K562 (cell line): ENCODE data around the gene MAPK8IP1. TPM values are rescaled to one million over a fixed set of nuclear protein-coding genes. Genes with fewer than 3 reads are reported as not detected.
A peak's percentile ranks its signal among the peaks of the same experiment; 100 is the strongest.

Source experiments
- ATF7 ChIP-seq: fragments of 450-650 bp; IDR thresholded peaks from 2 replicates; pipeline ENCODE4 v1.7.1; 2014; ENCODE audit warnings: mild to moderate bottlenecking, moderate library complexity
- FOXP1 ChIP-seq: sonication (generic); formaldehyde crosslinking; IDR thresholded peaks from 2 replicates; pipeline ENCODE4 v1.8.0; 2022; ENCODE audit warnings: mild to moderate bottlenecking, missing genetic modification reagents
- HMG20A ChIP-seq: fragments of 450-650 bp; formaldehyde crosslinking; conservative IDR thresholded peaks from 2 replicates; pipeline ENCODE4 v1.4.0; 2020; ENCODE audit warnings: mild to moderate bottlenecking, mixed read lengths
- MEIS2 ChIP-seq: fragments of 450-650 bp; IDR thresholded peaks from 2 replicates; pipeline ENCODE4 v1.6.1; 2014; ENCODE audit warnings: mild to moderate bottlenecking; ENCODE audit not compliant: partially characterized antibody
- NONO ChIP-seq, 2 experiments: fragments of 200-400 bp in 1 of 2; fragments of 450-650 bp in 1 of 2; formaldehyde crosslinking in 1 of 2; IDR thresholded peaks; 2 replicates each; pipeline ENCODE4 v1.6.1; 2017; ENCODE audit warnings: low read depth in 2 of 2, mild to moderate bottlenecking in 2 of 2, moderate library complexity in 2 of 2, low read length in 1 of 2
- RBM15 ChIP-seq: fragments of 200-400 bp; formaldehyde crosslinking; IDR thresholded peaks from 2 replicates; pipeline ENCODE4 v1.6.1; 2018; ENCODE audit warnings: mild to moderate bottlenecking, low read length, moderate library complexity; ENCODE audit not compliant: insufficient read depth
- SIN3A ChIP-seq, 2 experiments: fragments of 150-350 bp in 1 of 2; IDR thresholded peaks; 2 replicates each; pipeline ENCODE4 v1.6.1; 2011 to 2016; ENCODE audit warnings: borderline replicate concordance in 2 of 2, low read depth in 2 of 2, low read length in 2 of 2, mild to moderate bottlenecking in 2 of 2, moderate library complexity in 2 of 2; ENCODE audit not compliant: control insufficient read depth in 1 of 2
- SP1 ChIP-seq: sonication (generic); formaldehyde crosslinking; IDR thresholded peaks from 2 replicates; pipeline ENCODE4 v1.8.1; 2022; ENCODE audit warnings: mild to moderate bottlenecking, missing genetic modification reagents
- TEAD1 ChIP-seq, 2 experiments: fragments of 450-650 bp in 1 of 2; sonication (generic) in 1 of 2; formaldehyde crosslinking; IDR thresholded peaks; 2 replicates each; pipeline versions ENCODE4 v1.4.0 to v1.8.0; 2020 to 2022; ENCODE audit warnings: mild to moderate bottlenecking in 2 of 2, missing genetic modification reagents in 1 of 2
- TEAD2 ChIP-seq: fragments of 450-650 bp; IDR thresholded peaks from 2 replicates; pipeline ENCODE4 v1.6.1; 2016; ENCODE audit warnings: missing genetic modification characterization, control low read depth, missing compliant biosample characterization
- ZNF561 ChIP-seq: fragments of 450-650 bp; formaldehyde crosslinking; conservative IDR thresholded peaks from 2 replicates; pipeline ENCODE4 v1.4.0; 2020; ENCODE audit warnings: mild to moderate bottlenecking, moderate library complexity
- polyA plus RNA-seq, 8 experiments: library from polyadenylated mRNA; depleted of rRNA in 4 of 8; stranded (reverse) in 5 of 8; unstranded in 3 of 8; fragments of >200 nt; fragmentation: Nextera tagmentation in 2 of 8; fragmentation: Illumina TruSeq in 1 of 8; extraction: Ambion mirVana in 2 of 8; extraction: Trizol in 1 of 8; gene quantifications; 2 replicates each; pipeline versions ENCODE4 v1.2.1 to v1.2.3, GENCODE V29; 2011 to 2014; ENCODE audit warnings: inconsistent platforms in 1 of 8, missing spikeins in 1 of 8
- total RNA-seq, 7 experiments: library from RNA; depleted of rRNA in 6 of 7; stranded (reverse); fragments of >200 nt in 6 of 7; fragmentation: Illumina TruSeq in 2 of 7; extraction: Trizol in 2 of 7; gene quantifications; 2 replicates each; pipeline versions ENCODE4 v1.2.1 to v1.2.3, GENCODE V29; 2011 to 2021; ENCODE audit warnings: low replicate concordance in 1 of 7
- TF ChIP-seq, protein P1 (sequence below): fragments of 450-650 bp; IDR thresholded peaks from 2 replicates; pipeline ENCODE4 v1.6.1; 2016; ENCODE audit warnings: missing biosample characterization, missing genetic modification characterization
- TF ChIP-seq, protein P2 (sequence below), 2 experiments: IDR thresholded peaks; 2 replicates each; pipeline ENCODE4 v1.6.1; 2012; ENCODE audit warnings: improper control_type of control experiment in 2 of 2, low read depth in 2 of 2, low read length in 2 of 2, borderline replicate concordance in 1 of 2
- TF ChIP-seq, protein P3 (sequence below), 2 experiments: fragments of 450-650 bp; IDR thresholded peaks; 2 replicates each; pipeline ENCODE4 v1.6.1; 2018; ENCODE audit warnings: mild to moderate bottlenecking in 2 of 2, low read depth in 1 of 2; ENCODE audit not compliant: partially characterized antibody in 2 of 2
- TF ChIP-seq, protein P4 (sequence below), 2 experiments: fragments of 200-800 bp in 1 of 2; sonication (Bioruptor generic) in 1 of 2; sonication (generic) in 1 of 2; formaldehyde crosslinking in 1 of 2; IDR thresholded peaks in 1 of 2; conservative IDR thresholded peaks in 1 of 2; 2 replicates each; pipeline versions ENCODE4 v1.5.0 to v1.6.1; 2016 to 2020; ENCODE audit warnings: missing compliant biosample characterization in 1 of 2, missing genetic modification characterization in 1 of 2, missing genetic modification reagents in 1 of 2

Gene MAPK8IP1
- total and polyA plus RNA-seq, 9 of the 15 experiments (the other 6 are each of a cell fraction or from before 2014, with no cell fraction given): 0.13 to 6.9 (median 2.5) TPM

DNA sequence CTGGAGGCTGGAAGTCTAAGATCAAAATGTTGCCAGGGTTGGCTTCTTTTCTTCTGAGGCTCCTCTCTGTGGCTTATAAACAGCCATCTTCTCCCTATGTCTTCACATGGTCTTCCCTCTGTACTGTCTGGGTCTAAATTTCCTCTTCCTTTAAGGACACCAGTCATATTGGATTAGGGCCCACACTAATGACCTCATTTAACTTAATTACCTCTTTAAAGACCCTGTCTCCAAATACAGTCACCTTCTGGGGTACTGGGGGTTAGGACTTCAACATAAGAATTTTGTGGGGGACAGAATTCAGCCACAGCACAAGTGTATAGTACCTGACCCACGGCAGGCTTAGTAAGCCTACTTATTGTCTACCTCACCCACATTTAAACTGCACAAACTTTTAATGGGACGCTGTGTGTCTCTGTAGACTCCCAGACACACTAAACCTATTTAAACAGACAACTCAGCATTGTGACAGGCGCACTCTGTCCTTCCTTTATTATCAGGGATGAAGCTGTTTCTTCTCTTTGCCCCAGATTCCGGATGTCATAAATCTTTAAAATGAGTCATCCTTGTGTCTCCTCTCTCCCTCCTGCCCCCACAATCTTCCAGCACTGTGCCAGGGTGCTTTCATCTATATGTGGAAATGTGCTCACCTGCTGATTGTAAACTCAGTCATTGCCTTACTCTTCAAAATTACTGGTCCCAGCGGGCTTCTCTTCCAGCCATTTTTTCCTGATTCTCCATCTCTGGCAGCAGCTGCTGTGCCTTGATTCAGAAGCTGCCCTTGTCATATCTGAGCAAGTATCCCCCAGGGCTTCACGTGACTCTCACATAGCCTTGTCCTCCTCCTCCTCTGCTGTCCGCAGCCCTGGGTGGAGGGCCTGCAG is 5.4 kb upstream of the MAPK8IP1 start (continued):
- TF ChIP-seq, protein P1, sequence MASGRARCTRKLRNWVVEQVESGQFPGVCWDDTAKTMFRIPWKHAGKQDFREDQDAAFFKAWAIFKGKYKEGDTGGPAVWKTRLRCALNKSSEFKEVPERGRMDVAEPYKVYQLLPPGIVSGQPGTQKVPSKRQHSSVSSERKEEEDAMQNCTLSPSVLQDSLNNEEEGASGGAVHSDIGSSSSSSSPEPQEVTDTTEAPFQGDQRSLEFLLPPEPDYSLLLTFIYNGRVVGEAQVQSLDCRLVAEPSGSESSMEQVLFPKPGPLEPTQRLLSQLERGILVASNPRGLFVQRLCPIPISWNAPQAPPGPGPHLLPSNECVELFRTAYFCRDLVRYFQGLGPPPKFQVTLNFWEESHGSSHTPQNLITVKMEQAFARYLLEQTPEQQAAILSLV (tag): no peak
- TF ChIP-seq HMG20A (CRISPR knock-in tag) (no peak), TEAD1 (CRISPR knock-in tag; IDR thresholded peaks at IDR 0.05) (no peak), ZNF561 (CRISPR knock-in tag) (no peak), MEIS2 (peak; percentile 99), FOXP1 (no peak), ATF7 (peak; percentile 68), SP1 (CRISPR knock-in tag) (no peak), NONO (IDR thresholded peaks at IDR 0.05; ENCODE audit: low read depth in 2 of 2, low read length in 1 of 2) (no peak), RBM15 (no peak), SIN3A (IDR thresholded peaks at IDR 0.05; ENCODE audit: borderline replicate concordance in 2 of 2, control insufficient read depth in 1 of 2, low read depth in 2 of 2, low read length in 2 of 2) (no peak), TEAD2 (no peak)
- TF ChIP-seq, protein P2, sequence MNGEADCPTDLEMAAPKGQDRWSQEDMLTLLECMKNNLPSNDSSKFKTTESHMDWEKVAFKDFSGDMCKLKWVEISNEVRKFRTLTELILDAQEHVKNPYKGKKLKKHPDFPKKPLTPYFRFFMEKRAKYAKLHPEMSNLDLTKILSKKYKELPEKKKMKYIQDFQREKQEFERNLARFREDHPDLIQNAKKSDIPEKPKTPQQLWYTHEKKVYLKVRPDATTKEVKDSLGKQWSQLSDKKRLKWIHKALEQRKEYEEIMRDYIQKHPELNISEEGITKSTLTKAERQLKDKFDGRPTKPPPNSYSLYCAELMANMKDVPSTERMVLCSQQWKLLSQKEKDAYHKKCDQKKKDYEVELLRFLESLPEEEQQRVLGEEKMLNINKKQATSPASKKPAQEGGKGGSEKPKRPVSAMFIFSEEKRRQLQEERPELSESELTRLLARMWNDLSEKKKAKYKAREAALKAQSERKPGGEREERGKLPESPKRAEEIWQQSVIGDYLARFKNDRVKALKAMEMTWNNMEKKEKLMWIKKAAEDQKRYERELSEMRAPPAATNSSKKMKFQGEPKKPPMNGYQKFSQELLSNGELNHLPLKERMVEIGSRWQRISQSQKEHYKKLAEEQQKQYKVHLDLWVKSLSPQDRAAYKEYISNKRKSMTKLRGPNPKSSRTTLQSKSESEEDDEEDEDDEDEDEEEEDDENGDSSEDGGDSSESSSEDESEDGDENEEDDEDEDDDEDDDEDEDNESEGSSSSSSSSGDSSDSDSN (IDR thresholded peaks at IDR 0.05; ENCODE audit: borderline replicate concordance in 1 of 2, low read depth in 2 of 2, low read length in 2 of 2): no peak
- TF ChIP-seq, protein P3, sequence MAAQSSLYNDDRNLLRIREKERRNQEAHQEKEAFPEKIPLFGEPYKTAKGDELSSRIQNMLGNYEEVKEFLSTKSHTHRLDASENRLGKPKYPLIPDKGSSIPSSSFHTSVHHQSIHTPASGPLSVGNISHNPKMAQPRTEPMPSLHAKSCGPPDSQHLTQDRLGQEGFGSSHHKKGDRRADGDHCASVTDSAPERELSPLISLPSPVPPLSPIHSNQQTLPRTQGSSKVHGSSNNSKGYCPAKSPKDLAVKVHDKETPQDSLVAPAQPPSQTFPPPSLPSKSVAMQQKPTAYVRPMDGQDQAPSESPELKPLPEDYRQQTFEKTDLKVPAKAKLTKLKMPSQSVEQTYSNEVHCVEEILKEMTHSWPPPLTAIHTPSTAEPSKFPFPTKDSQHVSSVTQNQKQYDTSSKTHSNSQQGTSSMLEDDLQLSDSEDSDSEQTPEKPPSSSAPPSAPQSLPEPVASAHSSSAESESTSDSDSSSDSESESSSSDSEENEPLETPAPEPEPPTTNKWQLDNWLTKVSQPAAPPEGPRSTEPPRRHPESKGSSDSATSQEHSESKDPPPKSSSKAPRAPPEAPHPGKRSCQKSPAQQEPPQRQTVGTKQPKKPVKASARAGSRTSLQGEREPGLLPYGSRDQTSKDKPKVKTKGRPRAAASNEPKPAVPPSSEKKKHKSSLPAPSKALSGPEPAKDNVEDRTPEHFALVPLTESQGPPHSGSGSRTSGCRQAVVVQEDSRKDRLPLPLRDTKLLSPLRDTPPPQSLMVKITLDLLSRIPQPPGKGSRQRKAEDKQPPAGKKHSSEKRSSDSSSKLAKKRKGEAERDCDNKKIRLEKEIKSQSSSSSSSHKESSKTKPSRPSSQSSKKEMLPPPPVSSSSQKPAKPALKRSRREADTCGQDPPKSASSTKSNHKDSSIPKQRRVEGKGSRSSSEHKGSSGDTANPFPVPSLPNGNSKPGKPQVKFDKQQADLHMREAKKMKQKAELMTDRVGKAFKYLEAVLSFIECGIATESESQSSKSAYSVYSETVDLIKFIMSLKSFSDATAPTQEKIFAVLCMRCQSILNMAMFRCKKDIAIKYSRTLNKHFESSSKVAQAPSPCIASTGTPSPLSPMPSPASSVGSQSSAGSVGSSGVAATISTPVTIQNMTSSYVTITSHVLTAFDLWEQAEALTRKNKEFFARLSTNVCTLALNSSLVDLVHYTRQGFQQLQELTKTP (IDR thresholded peaks at IDR 0.05; ENCODE audit: low read depth in 1 of 2, partially characterized antibody in 2 of 2): no peak
- TF ChIP-seq, protein P4, sequence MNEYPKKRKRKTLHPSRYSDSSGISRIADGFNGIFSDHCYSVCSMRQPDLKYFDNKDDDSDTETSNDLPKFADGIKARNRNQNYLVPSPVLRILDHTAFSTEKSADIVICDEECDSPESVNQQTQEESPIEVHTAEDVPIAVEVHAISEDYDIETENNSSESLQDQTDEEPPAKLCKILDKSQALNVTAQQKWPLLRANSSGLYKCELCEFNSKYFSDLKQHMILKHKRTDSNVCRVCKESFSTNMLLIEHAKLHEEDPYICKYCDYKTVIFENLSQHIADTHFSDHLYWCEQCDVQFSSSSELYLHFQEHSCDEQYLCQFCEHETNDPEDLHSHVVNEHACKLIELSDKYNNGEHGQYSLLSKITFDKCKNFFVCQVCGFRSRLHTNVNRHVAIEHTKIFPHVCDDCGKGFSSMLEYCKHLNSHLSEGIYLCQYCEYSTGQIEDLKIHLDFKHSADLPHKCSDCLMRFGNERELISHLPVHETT (CRISPR knock-in tag; conservative IDR thresholded peaks at IDR 0.05 in 1 of 2, IDR thresholded peaks at IDR 0.05 in 1 of 2): no peak
